DND-41 (cell line): ENCODE data around the gene ACTL6B.

ENCODE experiments used
- ATAC-seq: fragments of 200-7000 bp; cut with Tn5 transposase; 3 replicates; pipeline ENCODE4 v1.9.1; 2021; ENCODE audit warnings: low read depth; ENCODE audit not compliant: insufficient read depth
- DNase-seq: peaks from one replicate; pipeline ENCODE4 v3.0.0-alpha.2; 2020
- H2AFZ ChIP-seq: 2 replicates; pipeline ENCODE4 v1.6.0; 2012; ENCODE audit warnings: low read depth, low read length
- H3K27ac ChIP-seq: 2 replicates; pipeline ENCODE4 v1.5.1; 2012; ENCODE audit warnings: low read length, inconsistent platforms
- H3K27me3 ChIP-seq: fragments of 200-600 bp; sonication (generic); 2 replicates; pipeline ENCODE4 v1.6.0; 2012; ENCODE audit warnings: low read length, mild to moderate bottlenecking, inconsistent platforms; ENCODE audit not compliant: insufficient read depth, poor library complexity
- H3K36me3 ChIP-seq: 2 replicates; pipeline ENCODE4 v1.5.1; 2012; ENCODE audit warnings: low read length, inconsistent platforms; ENCODE audit not compliant: insufficient read depth
- H3K4me1 ChIP-seq: 2 replicates; pipeline ENCODE4 v1.5.1; 2012; ENCODE audit warnings: mild to moderate bottlenecking, low read length; ENCODE audit not compliant: insufficient read depth
- H3K4me2 ChIP-seq: 2 replicates; pipeline ENCODE4 v1.6.0; 2012; ENCODE audit warnings: mild to moderate bottlenecking, moderate library complexity, low read length, inconsistent platforms; ENCODE audit not compliant: insufficient read depth
- H3K4me3 ChIP-seq, 2 experiments: fragments of 200-600 bp in 1 of 2; shearing (Covaris generic) in 1 of 2; 2 replicates each; pipeline ENCODE4 v1.5.1; 2012 to 2016; ENCODE audit warnings: inconsistent platforms in 2 of 2, low read length in 2 of 2, mild to moderate bottlenecking in 2 of 2, low read depth in 1 of 2, moderate library complexity in 1 of 2
- H3K79me2 ChIP-seq: 2 replicates; pipeline ENCODE4 v1.6.0; 2012; ENCODE audit warnings: low read length, inconsistent platforms; ENCODE audit not compliant: insufficient read depth
- H3K9ac ChIP-seq: 2 replicates; pipeline ENCODE4 v1.6.0; 2012; ENCODE audit warnings: low read depth, mild to moderate bottlenecking, inconsistent platforms, low read length, moderate library complexity
- H3K9me3 ChIP-seq: 2 replicates; pipeline ENCODE4 v1.5.1; 2012; ENCODE audit warnings: low read length, moderate library complexity, mild to moderate bottlenecking, inconsistent platforms; ENCODE audit not compliant: insufficient read depth, severe bottlenecking
- H4K20me1 ChIP-seq: 2 replicates; pipeline ENCODE4 v1.6.0; 2012; ENCODE audit warnings: low read length; ENCODE audit not compliant: insufficient read depth
- CTCF ChIP-seq: IDR thresholded peaks from 2 replicates; pipeline ENCODE4 v1.5.1; 2012; ENCODE audit warnings: borderline replicate concordance, low read length, moderate library complexity, mild to moderate bottlenecking; ENCODE audit not compliant: poor library complexity, severe bottlenecking; ENCODE audit errors: extremely low read depth
- EZH2 ChIP-seq: IDR thresholded peaks from 3 replicates; pipeline ENCODE4 v1.6.1; 2012; ENCODE audit warnings: borderline replicate concordance, low read depth, mild to moderate bottlenecking, moderate library complexity, low read length, inconsistent platforms; ENCODE audit not compliant: severe bottlenecking

Gene ACTL6B

DNA sequence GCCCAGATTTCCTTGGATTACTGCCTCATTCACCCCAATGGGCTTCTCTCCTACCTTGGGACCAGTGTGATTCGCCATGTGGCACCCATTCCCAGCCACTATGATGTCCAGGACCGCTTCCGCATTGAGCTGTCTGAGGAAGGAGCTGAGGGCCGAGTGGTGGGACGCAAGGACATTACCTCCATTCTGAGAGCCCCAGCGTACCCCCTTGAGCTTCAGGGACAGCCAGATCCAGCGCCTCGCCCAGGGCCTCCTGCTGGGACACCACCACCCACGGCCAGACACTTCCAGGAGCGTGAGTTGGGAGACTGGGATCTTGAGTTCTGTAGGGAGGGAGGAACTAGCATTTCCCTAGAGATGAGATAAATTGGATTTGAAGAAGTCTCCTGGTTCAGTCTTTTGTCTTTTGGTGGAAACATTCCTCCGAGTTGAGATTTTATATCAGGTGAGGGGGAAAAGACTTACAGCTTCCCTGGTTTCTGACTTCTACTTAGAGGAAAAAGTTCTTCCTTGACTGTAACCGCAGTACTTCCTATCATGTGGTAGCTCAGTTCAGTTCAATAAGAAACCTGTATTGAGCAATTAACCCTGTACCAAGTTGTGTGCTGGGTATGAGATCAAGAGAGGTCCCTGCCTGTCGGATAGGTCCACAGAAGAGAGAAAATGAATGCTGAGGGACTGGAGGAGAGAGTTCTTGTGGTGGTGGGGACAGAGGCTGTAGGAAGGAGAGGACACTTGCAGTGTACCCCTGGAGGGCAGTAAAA, 42.7 kb downstream of the ACTL6B start:
- Histone ChIP-seq H3K9ac (peak overlapping the region; percentile 89), H3K9me3 (no peaks in the 10 kb centered on the region), H4K20me1 (no peaks in the 10 kb centered on the region), H3K27ac (no peak overlapping the region), H3K4me2 (peak overlapping the region; percentile 98), H3K4me1 (peaks cover 24% of the 10 kb centered on the region), H3K27me3 (no peaks in the 10 kb centered on the region), H3K4me3 (peak overlapping the region in 1 of 2 experiments; percentile 56; a peak in 2 of 4 replicates), H3K79me2 (peaks cover 5% of the 10 kb centered on the region; the same call in 1 of the 2 replicates), H3K36me3 (no peaks in the 10 kb centered on the region), H2AFZ (no peak overlapping the region)
- DNase-seq, result no peak
- ATAC-seq, result no peak
- no peak for TF ChIP-seq CTCF
- no peak for TF ChIP-seq EZH2

DNA sequence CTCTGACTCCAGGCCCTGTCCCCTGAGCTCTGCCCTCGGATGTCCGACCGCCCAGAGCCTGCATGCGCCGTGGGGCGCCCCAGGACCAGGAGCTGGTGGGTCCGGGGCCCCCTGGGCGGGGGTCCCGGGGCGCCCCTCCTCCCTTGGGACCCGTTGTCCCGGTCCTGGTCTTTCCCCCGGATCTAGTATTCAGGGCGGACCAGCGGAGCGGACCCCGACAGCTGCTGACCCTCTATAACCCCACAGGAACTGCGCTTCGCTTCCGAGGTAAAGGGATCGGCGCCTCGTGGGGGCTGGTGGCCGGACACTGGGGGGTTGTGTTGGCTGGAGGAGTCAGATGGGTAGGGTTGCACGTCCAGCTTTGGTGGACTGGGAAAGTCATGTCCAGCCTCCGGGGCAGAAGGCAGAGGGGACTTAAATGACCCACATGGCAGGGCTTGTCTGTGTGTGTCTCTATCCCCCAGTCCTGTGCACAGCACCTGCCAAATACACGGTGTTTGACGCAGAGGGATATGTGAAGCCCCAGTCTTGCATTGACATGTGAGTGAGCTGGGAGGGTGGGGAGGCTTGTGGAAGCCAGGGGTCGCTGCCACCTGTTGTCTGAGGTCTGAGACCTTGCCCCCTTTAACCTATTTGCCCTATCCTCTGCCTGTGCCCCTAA, 43.4 kb downstream of the ACTL6B start:
- peak overlapping the region; percentile 98 for H3K4me2 ChIP-seq
- H3K9ac ChIP-seq, result peak overlapping the region; percentile 89
- no peaks in the 10 kb centered on the region for H3K27me3 ChIP-seq
- peaks cover 24% of the 10 kb centered on the region for H3K4me1 ChIP-seq
- no peaks in the 10 kb centered on the region for H3K36me3 ChIP-seq
- H3K9me3 ChIP-seq, result no peaks in the 10 kb centered on the region
- TF ChIP-seq EZH2 (no peak), CTCF (peak; percentile 47)
- H3K27ac ChIP-seq, result peak overlapping the region; percentile 89
- ATAC-seq (no peak), DNase-seq (peak; percentile 32)
- peak overlapping the region; percentile 80 for H2AFZ ChIP-seq
- peaks cover 5% of the 10 kb centered on the region; the same call in 1 of the 2 replicates for H3K79me2 ChIP-seq
- no peaks in the 10 kb centered on the region for H4K20me1 ChIP-seq
- peak overlapping the region; percentile 56 to 58 for H3K4me3 ChIP-seq

- Histone ChIP-seq H3K36me3 (peaks cover 5% of the 10 kb centered on the region; the same call in 1 of the 2 replicates), H3K79me2 (peaks cover 5% of the 10 kb centered on the region; the same call in 1 of the 2 replicates), H3K9me3 (no peaks in the 10 kb centered on the region), H3K27ac (peak within 1 kb of the TSS; percentile 89), H2AFZ (peak within 1 kb of the TSS; percentile 80), H3K4me2 (peak within 1 kb of the TSS; percentile 98), H3K27me3 (no peaks in the 10 kb centered on the region), H3K9ac (peak within 1 kb of the TSS; percentile 89), H3K4me3 (peak within 1 kb of the TSS; percentile 56 to 58), H3K4me1 (peaks cover 24% of the 10 kb centered on the region), H4K20me1 (no peaks in the 10 kb centered on the region; the same call in 1 of the 2 replicates)
- DNase-seq (peak; percentile 99), ATAC-seq (peak; percentile 92)
- no peak for TF ChIP-seq EZH2
Measured at GRCh38 chr7:100611983-100612729, 44.1 kb downstream of the ACTL6B start, which contains the start of gene MOSPD3. Gene MOSPD3 (plus strand): TSS chr7:100612540. CDS start chr7:100612792, 252 bp downstream.
